GM10248 (cell line): ENCODE results near the gene CHD6.

Experiments used
- CTCF ChIA-PET: fragments of 300-600 bp; sonication (Branson Sonifier 250); formaldehyde crosslinking; extraction: SDS; loops from one replicate; lab custom pipeline; 2021; ENCODE audit warnings: antibody characterized with exemption; lab: Yijun Ruan, JAX
- POLR2A ChIA-PET: fragments of 350-650 bp; sonication (Branson Sonifier 250); formaldehyde crosslinking; extraction: SDS; loops from one replicate; lab custom pipeline; 2020; ENCODE audit warnings: antibody characterized with exemption; lab: Yijun Ruan, JAX
- DNase-seq: peaks from one replicate; pipeline ENCODE4 v3.0.0; 2012; ENCODE audit errors: extremely low spot score
- CTCF ChIP-seq: IDR thresholded peaks from 2 replicates; pipeline ENCODE4 v1.5.1; 2012; ENCODE audit warnings: mild to moderate bottlenecking, low read depth; ENCODE audit errors: extremely low read depth, missing control alignments, control extremely low read depth

The CHD6 gene

GRCh38 chr20:41364236-41364855 lies 253.8 kb downstream of the CHD6 start:
- ChIA-PET CTCF (no interaction called here), POLR2A (no interaction called here)
- no peak for DNase-seq
- TF ChIP-seq CTCF, result no peak

GRCh38 chr20:41363601-41364000 lies 254.6 kb downstream of the CHD6 start:
- CTCF ChIA-PET, result interaction anchor here (1.2 kb wide), 1 partner anchor 10 kb away, joined by 3 read pairs; no protein-coding TSS in a partner anchor
- DNase-seq, result no peak
- POLR2A ChIA-PET, result no interaction called here
- TF ChIP-seq CTCF, result no peak

- ChIA-PET CTCF (interaction anchor here (1.2 kb wide), 1 partner anchor 11 kb away, joined by 3 read pairs; no protein-coding TSS in a partner anchor), POLR2A (no interaction called here)
- no peak for DNase-seq
- no peak for TF ChIP-seq CTCF
Measured at GRCh38 chr20:41362748-41363140, 255.4 kb downstream of the CHD6 start.

- ChIA-PET POLR2A (no interaction called here), CTCF (interaction anchor here (1.6 kb wide), 1 partner anchor 23 kb away, joined by 4 read pairs; no protein-coding TSS in a partner anchor)
- no peak for TF ChIP-seq CTCF
- DNase-seq, result no peak
Measured at GRCh38 chr20:41361757-41362747, 256.1 kb downstream of the CHD6 start.

- no peak for TF ChIP-seq CTCF
- ChIA-PET CTCF (interaction anchor here (1.6 kb wide), 1 partner anchor 22 kb away, joined by 4 read pairs; no protein-coding TSS in a partner anchor), POLR2A (no interaction called here)
- no peak for DNase-seq
Measured at GRCh38 chr20:41360831-41361756, 257.1 kb downstream of the CHD6 start.

- no peak for DNase-seq
- TF ChIP-seq CTCF, result no peak
- ChIA-PET POLR2A (no interaction called here), CTCF (no interaction called here)
Measured at GRCh38 chr20:41359541-41360011, 258.6 kb downstream of the CHD6 start.
